HepG2 (cell line): ENCODE measurements around the gene SOX4. TPM values are rescaled to one million over a fixed set of nuclear protein-coding genes. Genes with fewer than 3 reads are reported as not detected.

Experiments
- CENPT ChIP-seq: sonication (generic); formaldehyde crosslinking; IDR thresholded peaks from 2 replicates; pipeline ENCODE4 v1.8.0; 2022; ENCODE audit warnings: low read depth, mild to moderate bottlenecking, moderate library complexity, missing genetic modification reagents
- MLLT10 ChIP-seq: sonication (generic); formaldehyde crosslinking; IDR thresholded peaks from 2 replicates; pipeline ENCODE4 v1.4.0; 2020; ENCODE audit warnings: missing genetic modification reagents
- TCF7L2 ChIP-seq: IDR thresholded peaks from 2 replicates; pipeline ENCODE4 v1.6.1; 2011; ENCODE audit warnings: mild to moderate bottlenecking, low read depth, low read length, moderate library complexity
- ZNF547 ChIP-seq: sonication (generic); formaldehyde crosslinking; IDR thresholded peaks from 2 replicates; pipeline ENCODE4 v1.5.1; 2020; ENCODE audit warnings: mild to moderate bottlenecking, missing genetic modification reagents
- polyA plus RNA-seq, 8 experiments: library from polyadenylated mRNA; depleted of rRNA in 3 of 8; stranded (reverse) in 7 of 8; unstranded in 1 of 8; fragments of >200 nt; fragmentation: Illumina TruSeq in 4 of 8; extraction: Trizol in 4 of 8; gene quantifications; 2 replicates each; pipeline versions ENCODE4 v1.2.1 to v1.2.3, GENCODE V29; 2011 to 2016; ENCODE audit warnings: low read depth in 4 of 8, missing spikeins in 1 of 8, mixed read lengths in 1 of 8; ENCODE audit not compliant: insufficient read depth in 1 of 8
- total RNA-seq, 5 experiments: library from RNA; depleted of rRNA; stranded (reverse); fragments of >200 nt; fragmentation: Illumina TruSeq; extraction: Trizol; gene quantifications; 2 replicates each; pipeline ENCODE4 v1.2.3, GENCODE V29; 2016; ENCODE audit warnings: low read depth in 1 of 5
- TF ChIP-seq, protein P1 (sequence below): sonication (generic); formaldehyde crosslinking; IDR thresholded peaks from 2 replicates; pipeline ENCODE4 v1.5.0; 2020; ENCODE audit warnings: mild to moderate bottlenecking, missing genetic modification reagents, moderate library complexity
- TF ChIP-seq, protein P2 (sequence below): sonication (generic); formaldehyde crosslinking; IDR thresholded peaks from 2 replicates; pipeline ENCODE4 v1.4.0; 2020; ENCODE audit warnings: mild to moderate bottlenecking, missing genetic modification reagents
- TF ChIP-seq, protein P3 (sequence below): sonication (generic); formaldehyde crosslinking; IDR thresholded peaks from 2 replicates; pipeline ENCODE4 v1.4.0; 2020; ENCODE audit warnings: missing genetic modification reagents
- TF ChIP-seq, protein P4 (sequence below): sonication (generic); formaldehyde crosslinking; IDR thresholded peaks from 2 replicates; pipeline ENCODE4 v1.5.0; 2020; ENCODE audit warnings: missing genetic modification reagents
- TF ChIP-seq, protein P5 (sequence below): sonication (generic); formaldehyde crosslinking; IDR thresholded peaks from 2 replicates; pipeline ENCODE4 v1.4.0; 2020; ENCODE audit warnings: missing genetic modification reagents
- TF ChIP-seq, protein P6 (sequence below): sonication (generic); formaldehyde crosslinking; IDR thresholded peaks from 2 replicates; pipeline ENCODE4 v1.4.0; 2020; ENCODE audit warnings: mild to moderate bottlenecking, missing genetic modification reagents

SOX4 gene
- total and polyA plus RNA-seq, 2 of the 13 experiments (the other 11 are each of a cell fraction or from before 2014, with no cell fraction given), result 2.6 to 3.4 TPM

DNA sequence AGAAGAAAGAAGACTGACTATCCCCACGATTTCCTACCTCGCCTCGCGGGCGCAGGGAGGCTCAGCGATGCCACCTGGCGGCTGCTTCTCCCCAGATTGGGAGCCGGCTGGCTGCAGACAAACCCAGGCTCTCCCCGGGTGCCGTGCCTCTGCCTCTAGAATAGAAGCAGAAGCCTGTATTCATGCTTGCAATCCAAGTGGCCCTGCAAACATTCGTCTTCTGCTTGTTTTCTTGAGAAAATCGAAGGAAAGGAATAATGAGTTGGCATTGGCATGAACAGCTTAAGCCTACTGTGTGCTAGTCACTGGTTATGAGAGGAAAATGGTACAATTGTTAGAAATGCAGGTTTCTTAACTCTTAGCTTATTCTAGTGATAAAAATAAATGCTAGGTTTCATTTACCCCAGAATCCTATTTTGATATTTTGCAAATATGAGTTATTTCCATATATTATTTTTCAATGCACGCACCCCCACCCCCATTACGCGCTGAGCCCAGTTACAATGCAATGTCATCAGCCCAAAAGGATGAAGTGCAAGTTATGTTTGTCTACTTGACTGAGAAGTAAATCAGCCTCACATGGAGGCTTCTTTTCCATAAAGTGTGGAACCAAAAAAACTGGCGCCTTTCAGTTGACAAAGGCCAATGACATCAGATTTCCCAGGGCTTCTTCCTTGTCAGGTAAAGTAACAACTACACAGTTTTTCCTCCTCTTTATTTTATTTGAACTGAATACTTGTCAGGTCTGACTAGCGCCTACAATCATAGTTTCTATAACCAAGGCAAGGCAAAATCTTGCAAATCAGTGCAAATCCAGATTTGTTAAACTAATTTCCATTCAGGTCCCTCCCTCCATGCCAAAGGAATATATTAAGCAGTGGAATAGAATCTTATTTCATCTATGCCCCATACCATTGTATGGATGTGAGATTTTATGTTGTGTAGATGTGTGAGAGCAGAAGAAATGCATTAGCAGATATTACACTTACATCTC lies 3.9 kb upstream of the SOX4 start (continued):
- TF ChIP-seq CENPT (CRISPR knock-in tag), result no peak
- TF ChIP-seq, protein P1, sequence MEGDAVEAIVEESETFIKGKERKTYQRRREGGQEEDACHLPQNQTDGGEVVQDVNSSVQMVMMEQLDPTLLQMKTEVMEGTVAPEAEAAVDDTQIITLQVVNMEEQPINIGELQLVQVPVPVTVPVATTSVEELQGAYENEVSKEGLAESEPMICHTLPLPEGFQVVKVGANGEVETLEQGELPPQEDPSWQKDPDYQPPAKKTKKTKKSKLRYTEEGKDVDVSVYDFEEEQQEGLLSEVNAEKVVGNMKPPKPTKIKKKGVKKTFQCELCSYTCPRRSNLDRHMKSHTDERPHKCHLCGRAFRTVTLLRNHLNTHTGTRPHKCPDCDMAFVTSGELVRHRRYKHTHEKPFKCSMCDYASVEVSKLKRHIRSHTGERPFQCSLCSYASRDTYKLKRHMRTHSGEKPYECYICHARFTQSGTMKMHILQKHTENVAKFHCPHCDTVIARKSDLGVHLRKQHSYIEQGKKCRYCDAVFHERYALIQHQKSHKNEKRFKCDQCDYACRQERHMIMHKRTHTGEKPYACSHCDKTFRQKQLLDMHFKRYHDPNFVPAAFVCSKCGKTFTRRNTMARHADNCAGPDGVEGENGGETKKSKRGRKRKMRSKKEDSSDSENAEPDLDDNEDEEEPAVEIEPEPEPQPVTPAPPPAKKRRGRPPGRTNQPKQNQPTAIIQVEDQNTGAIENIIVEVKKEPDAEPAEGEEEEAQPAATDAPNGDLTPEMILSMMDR, result peak; percentile 97
- no peak for TF ChIP-seq TCF7L2
- TF ChIP-seq, protein P2, sequence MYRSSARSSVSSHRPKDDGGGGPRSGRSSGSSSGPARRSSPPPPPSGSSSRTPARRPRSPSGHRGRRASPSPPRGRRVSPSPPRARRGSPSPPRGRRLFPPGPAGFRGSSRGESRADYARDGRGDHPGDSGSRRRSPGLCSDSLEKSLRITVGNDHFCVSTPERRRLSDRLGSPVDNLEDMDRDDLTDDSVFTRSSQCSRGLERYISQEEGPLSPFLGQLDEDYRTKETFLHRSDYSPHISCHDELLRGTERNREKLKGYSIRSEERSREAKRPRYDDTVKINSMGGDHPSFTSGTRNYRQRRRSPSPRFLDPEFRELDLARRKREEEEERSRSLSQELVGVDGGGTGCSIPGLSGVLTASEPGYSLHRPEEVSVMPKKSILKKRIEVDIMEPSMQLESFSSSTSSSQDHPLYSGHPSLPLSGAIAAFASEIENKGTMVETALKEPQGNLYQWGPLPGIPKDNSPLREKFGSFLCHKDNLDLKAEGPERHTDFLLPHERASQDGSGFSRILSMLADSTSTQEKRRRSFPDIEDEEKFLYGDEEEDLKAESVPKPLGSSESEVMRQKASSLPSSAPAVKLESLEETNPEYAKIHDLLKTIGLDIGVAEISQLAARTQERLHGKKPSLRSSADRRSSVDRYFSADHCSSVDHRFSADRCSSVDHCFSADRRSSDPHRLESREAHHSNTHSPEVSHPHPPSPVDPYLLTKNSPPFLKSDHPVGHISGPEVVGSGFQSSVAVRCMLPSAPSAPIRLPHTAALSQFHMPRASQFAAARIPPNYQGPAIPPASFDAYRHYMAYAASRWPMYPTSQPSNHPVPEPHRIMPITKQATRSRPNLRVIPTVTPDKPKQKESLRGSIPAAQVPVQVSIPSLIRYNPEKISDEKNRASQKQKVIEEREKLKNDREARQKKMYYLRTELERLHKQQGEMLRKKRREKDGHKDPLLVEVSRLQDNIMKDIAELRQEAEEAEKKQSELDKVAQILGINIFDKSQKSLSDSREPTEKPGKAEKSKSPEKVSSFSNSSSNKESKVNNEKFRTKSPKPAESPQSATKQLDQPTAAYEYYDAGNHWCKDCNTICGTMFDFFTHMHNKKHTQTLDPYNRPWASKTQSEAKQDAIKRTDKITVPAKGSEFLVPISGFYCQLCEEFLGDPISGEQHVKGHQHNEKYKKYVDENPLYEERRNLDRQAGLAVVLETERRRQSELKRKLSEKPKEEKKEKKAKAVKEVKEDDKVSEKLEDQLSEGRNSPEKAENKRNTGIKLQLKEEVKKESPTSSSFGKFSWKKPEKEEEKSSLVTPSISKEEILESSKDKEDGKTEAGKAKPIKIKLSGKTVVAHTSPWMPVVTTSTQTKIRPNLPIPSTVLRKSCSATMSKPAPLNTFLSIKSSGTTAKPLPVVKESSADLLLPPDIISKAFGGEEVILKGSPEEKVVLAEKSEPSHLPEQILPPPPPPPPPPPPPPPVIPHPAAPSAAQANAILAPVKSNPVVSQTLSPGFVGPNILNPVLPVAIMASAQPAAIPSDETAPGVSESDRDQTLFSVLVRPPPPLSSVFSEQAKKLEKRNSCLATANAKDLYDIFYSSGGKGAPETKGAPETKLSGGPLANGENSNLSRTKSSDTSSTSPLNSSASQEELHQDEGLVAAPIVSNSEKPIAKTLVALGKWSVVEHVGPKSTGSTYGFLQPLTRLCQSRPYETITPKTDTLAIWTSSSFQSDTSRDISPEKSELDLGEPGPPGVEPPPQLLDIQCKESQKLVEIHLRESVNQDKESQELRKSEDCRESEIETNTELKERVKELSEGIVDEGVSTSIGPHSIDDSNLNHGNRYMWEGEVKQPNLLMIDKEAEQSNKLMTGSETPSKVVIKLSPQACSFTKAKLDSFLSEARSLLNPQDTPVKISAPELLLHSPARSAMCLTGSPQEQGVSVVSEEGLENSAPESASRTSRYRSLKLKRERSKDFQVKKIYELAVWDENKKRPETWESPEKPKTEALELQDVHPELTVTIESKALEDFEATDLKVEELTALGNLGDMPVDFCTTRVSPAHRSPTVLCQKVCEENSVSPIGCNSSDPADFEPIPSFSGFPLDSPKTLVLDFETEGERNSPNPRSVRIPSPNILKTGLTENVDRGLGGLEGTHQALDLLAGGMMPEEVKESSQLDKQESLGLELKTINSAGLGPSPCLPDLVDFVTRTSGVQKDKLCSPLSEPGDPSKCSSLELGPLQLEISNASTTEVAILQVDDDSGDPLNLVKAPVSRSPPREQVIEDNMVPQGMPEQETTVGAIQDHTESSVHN (CRISPR knock-in tag), result 0 out of 2 replicates have a peak, but pooled peaks have one; percentile 30
- TF ChIP-seq, protein P3, sequence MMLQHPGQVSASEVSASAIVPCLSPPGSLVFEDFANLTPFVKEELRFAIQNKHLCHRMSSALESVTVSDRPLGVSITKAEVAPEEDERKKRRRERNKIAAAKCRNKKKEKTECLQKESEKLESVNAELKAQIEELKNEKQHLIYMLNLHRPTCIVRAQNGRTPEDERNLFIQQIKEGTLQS, result no peak
- TF ChIP-seq, protein P4, sequence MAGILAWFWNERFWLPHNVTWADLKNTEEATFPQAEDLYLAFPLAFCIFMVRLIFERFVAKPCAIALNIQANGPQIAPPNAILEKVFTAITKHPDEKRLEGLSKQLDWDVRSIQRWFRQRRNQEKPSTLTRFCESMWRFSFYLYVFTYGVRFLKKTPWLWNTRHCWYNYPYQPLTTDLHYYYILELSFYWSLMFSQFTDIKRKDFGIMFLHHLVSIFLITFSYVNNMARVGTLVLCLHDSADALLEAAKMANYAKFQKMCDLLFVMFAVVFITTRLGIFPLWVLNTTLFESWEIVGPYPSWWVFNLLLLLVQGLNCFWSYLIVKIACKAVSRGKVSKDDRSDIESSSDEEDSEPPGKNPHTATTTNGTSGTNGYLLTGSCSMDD (CRISPR knock-in tag), result no peak
- TF ChIP-seq ZNF547 (CRISPR knock-in tag), result no peak
- TF ChIP-seq, protein P5, sequence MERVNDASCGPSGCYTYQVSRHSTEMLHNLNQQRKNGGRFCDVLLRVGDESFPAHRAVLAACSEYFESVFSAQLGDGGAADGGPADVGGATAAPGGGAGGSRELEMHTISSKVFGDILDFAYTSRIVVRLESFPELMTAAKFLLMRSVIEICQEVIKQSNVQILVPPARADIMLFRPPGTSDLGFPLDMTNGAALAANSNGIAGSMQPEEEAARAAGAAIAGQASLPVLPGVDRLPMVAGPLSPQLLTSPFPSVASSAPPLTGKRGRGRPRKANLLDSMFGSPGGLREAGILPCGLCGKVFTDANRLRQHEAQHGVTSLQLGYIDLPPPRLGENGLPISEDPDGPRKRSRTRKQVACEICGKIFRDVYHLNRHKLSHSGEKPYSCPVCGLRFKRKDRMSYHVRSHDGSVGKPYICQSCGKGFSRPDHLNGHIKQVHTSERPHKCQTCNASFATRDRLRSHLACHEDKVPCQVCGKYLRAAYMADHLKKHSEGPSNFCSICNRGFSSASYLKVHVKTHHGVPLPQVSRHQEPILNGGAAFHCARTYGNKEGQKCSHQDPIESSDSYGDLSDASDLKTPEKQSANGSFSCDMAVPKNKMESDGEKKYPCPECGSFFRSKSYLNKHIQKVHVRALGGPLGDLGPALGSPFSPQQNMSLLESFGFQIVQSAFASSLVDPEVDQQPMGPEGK (CRISPR knock-in tag), result peak; percentile 50; the same call in 1 of the 2 replicates
- TF ChIP-seq, protein P6, sequence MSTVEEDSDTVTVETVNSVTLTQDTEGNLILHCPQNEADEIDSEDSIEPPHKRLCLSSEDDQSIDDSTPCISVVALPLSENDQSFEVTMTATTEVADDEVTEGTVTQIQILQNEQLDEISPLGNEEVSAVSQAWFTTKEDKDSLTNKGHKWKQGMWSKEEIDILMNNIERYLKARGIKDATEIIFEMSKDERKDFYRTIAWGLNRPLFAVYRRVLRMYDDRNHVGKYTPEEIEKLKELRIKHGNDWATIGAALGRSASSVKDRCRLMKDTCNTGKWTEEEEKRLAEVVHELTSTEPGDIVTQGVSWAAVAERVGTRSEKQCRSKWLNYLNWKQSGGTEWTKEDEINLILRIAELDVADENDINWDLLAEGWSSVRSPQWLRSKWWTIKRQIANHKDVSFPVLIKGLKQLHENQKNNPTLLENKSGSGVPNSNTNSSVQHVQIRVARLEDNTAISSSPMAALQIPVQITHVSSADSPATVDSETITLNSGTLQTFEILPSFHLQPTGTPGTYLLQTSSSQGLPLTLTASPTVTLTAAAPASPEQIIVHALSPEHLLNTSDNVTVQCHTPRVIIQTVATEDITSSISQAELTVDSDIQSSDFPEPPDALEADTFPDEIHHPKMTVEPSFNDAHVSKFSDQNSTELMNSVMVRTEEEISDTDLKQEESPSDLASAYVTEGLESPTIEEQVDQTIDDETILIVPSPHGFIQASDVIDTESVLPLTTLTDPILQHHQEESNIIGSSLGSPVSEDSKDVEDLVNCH (CRISPR knock-in tag), result no peak
- no peak for TF ChIP-seq MLLT10 (CRISPR knock-in tag)
